LHCN-M2 (cell line): Measurements from ENCODE around the gene ELFN1. TPM values are rescaled to one million over a fixed set of nuclear protein-coding genes. Genes with fewer than 3 reads are reported as not detected.
A peak's percentile ranks its signal among the peaks of the same experiment; 100 is the strongest.
"Not testable (repeated sequence)": the region's sequence is repeated elsewhere in the genome, so short reads cannot be mapped to it uniquely, and the experiment has no call there.

Source experiments
- DNase-seq: peaks from one replicate; pipeline ENCODE4 v3.0.0-alpha.2; 2012; ENCODE audit warnings: low read depth
- total RNA-seq: library from RNA; depleted of rRNA; stranded (reverse); fragments of >200 nt; gene quantifications from 2 replicates; pipeline ENCODE4 v1.2.3, GENCODE V29; 2014

The ELFN1 gene
- total RNA-seq, 1 experiment from 2014 or later = not detected

DNA sequence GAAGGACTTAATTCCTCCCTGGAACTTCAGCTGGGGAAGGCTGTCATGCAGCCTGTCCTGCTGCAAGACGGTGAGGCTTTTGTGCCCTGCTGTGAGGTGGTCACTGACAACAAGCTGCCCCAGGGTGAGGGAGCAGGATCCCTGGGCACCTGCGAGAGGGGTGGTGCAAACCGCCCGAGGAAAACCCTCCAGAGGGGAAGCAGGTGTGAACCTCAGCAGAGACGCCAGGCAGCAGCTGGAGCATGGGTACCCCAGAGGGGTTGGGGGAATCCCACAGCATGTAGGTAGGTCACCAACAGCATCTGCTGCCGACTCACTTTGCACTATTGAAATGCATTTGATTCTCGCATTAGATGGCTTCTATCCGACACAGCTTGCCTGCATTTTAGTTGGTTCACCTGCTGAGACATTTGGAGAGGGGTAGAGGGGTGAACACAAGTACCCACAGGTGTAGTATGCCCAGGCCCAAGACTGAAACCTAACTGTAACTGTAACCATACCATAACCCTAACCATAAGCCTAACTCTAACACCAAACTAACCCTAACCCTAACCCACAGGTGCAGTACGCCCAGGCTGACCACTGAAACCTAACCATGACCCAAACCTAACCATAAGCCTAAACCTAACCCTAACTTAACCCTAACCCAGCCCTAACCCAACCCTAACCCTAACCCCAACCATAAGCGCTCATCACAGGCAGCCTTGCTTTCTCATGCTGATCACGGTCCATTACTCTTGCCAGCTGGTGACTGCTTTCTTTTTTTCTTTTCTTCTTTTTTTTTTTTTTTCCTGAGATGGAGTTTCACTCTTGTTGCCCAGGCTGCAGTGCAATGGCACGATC lies 85.9 kb downstream of the ELFN1 start:
- DNase-seq = no peak

DNA sequence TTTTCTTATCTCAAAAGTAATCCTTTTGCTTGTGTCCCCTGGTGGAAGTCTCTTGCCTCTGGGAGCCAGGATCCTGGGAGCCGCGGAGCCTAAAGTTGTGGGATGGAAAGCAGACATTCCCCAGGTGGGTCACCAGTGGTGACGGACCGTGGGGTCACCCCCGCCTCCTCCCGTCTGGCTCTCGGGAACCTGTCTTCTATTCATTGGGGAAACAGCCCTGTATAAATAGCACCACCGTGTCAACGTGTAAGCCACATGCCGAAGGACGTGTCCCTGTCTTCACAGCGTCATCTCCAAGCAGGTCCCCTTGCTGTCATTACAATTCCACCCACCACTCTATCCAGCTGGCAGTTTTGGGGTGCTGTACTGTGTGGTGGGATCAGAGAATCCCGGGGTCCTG lies 87.5 kb downstream of the ELFN1 start:
- DNase-seq = no peak

DNA sequence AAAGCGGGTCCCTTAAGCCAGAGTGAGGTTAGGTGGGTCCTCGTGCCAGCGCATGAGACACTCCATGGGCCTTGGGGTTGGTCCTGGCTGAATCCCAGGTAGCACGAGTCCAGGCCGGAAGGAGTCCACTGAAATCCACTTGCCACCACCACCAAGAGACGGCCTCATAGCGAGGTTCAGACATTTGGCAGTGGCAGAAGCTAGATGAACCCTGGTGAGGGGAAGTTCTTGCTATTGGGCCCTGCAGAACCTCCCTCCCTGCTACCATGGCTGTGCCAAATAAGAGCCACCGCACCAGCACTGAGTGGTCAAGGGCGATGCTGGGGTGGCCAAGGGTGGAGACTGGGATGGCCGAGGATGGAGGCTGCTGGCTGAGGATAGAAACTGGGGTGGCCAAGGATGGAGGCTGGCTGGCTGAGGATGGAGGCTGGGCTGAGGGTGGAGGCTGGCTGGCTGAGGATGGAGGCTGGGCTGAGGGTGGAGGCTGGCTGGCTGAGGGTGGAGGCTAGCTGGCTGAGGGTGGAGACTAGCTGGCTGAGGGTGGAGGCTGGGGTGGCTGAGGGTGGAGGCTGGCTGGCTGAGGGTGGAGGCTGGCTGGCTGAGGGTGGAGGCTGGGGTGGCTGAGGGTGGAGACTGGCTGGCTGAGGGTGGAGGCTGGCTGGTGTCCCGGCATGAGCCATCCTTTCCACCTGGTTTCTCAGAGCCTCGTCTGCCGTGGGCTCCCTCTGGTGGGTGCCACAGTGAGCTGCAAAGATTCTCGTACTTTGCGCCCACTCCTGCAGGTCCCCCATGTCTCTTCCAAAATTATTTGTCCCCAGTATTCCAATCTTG lies 88.2 kb downstream of the ELFN1 start:
- peak; percentile 19 for DNase-seq

DNA sequence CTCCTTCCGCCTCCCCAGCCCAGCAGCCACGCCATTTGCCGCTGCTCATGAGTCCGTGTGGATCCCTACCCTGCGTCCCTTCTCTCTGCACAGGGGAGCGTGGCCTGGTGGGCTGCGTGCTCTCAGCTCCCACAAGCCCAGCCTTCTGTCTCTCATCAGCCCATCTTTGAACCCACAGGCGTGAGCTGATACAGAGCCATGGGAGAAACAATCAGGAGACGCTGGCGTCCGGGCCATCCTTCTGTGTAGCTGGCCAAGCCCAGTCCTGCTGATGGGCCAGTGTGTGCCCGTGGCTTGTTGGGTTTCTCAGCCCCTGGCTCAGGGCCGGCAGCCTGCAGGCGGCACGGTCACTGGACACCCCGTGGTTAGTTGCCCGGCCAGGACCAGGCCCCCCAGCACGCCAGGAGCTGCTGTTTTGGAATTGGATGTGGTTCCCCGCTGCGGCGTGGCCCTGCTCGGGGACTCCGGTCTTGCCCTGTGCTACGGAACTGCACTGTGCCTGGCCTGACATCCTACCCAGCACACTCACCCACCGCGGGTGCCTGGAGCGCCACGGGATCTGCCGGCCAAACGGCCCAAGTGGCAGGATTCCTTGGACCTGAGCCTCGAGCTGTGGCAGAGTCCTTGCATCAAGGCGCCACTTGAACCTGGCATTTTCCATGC lies 88.9 kb downstream of the ELFN1 start:
- no peak for DNase-seq

DNA sequence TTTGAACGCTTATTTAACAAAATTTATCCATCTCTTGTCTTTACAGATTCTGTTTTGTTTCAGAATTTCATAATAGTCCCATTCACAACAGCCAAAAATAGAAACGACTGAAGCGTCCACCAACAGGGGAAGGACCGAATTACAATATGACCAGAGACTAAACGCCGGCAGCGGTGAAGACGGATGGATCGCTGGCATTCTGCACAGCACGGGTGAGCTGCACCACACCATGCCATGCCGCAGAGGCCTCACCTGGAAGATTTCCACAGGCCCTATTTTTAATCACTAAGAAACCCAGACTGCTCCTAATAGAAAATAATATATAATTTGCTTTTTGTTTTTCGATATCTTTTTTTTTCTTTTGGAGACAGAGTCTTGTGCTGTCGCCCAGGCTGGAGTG lies 91.0 kb downstream of the ELFN1 start:
- no peak for DNase-seq

DNA sequence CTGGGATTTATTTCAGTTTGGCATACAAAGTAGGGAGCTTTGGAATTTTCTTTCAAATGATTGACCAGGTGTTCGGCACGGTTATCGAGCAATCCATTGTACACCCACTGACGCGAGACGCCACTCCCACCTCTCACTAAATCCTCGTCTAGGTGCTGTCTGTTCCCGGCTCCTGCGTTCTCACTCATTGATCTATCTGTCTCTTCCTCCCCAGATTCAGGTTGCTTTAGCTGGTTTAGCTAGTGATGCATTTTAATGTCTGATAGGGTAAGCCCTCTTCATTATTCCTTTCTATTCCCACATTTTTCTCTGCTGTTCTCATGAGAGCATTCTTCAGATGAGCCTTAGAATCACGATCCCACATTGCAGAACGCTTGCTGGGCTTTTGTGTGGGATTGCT lies 91.7 kb downstream of the ELFN1 start:
- no peak for DNase-seq

DNA sequence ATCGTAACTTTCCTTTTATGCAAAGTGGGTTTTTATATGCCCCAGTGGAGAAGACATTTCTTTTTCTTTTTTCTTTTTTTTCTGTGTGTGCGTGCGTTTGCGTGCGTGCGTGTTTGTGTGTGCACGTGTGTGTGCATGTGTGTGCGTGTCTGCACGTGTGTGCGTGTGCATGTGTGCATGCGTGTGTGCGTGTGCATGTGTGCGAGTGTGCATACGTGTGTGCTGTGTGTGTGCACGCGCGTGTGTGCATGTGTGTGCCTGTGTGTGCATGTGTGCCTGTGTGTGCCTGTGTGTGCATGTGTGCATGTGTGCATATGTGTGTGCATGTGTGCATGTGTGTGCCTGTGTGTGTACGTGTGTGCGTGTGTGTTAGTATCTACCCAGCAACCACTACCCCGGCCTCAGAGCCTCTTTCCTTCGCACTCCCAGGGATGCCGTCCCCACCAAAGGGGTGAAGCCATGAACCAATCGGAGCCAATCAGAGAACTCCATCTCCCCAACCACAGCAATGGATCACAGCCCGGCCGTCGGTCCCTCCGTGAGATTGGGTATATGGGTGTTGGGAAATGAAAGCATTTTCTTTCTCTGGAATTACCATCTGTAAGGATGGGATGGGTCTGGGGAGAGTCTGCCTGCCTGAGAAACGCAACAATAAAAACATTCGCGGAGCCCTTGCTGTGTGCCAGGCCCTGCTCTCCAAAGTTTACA lies 92.3 kb downstream of the ELFN1 start:
- DNase-seq = no peak

DNA sequence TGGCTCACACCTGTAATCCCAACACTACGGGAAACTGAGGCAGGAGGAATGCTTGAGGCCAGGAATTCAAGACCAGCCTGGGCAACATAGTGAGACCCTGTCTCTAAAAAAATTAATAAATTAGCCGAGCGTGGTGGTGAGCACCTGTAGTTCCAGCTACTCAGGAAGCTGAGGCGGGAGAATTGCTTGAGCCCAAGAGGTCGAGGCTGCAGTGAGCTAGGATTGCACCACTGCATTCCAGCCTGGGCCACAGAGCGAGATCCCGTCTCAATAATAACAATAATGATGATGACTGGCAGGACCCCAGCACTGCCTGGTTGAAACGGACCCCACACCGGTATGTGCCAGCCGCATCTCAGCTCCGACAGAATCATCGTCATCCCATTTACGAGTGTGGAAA lies 93.0 kb downstream of the ELFN1 start:
- DNase-seq = no peak

DNA sequence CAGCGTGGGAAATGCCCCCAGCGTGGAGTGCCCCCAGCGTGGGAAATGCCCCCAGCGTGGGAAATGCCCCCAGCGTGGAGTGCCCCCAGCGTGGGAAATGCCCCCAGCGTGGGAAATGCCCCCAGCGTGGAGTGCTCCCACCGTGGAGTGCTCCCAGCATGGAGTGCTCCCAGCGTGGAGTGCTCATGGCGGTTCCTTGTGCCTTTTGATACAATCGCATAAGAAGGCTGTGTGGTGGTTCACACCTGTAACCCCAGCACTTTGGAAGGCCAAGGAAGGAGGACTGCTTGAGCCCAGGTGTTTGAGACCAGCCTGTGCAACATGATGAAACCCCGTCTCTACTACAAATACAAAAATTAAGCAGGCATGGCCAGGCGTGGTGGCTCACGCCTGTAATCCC lies 93.8 kb downstream of the ELFN1 start:
- DNase-seq = not testable (repeated sequence)

DNA sequence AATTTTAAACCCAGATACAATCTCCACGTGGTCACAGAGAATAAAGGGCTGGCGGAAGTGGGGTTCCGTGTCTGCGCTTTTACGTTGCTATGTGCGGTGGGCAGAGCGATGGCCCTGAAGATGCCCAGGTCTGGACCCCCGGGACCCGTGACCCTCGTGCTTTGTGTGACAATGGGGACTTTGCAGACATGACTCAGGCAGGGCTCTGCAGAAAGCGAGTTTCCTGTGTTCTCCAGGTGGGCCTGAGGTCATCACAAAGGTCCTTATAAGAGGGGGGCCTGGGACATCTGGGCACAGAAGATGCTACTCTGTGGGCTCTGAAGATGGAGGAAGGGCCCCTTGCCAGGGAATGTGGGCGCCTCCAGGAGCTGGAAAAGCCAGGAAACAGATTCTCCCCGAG lies 95.3 kb downstream of the ELFN1 start:
- no peak for DNase-seq

DNA sequence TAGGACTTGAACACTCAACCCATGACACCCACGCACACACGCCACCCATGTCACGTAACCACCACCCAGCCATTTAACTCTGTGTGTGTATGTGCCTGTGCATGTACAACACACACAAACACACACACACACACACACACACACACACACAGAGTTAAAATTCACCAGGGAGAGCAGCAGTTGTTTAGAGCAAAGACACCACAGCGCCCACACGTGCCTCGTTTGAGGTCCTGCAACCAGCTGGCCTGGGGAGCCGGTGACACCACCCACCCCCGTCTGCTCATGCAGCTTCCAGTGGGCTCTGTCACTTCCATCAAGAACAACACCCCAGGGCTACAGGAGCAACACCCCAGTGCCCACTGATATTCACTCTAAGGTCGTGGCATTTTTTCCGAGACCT lies 97.4 kb downstream of the ELFN1 start:
- DNase-seq = no peak

DNA sequence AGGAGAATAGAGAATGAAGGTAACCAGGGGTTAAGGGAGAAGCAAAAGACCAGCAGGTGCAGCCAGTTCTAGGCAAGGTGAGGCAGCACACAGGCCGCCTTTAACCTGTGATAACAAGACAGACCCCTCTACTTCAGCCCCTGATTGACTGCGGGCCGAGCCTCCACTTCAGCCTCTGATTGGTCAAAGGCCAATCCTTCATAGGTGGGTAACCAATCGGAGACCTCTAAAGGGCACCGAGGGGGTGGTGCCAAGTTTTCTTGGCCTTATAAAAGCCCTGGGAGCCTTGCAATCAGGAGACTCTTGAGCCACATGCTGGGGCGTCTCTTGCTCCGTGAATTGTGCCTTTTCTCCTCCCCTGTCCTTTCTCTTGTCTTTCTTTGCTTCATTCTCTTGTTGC lies 98.8 kb downstream of the ELFN1 start:
- no peak for DNase-seq

DNA sequence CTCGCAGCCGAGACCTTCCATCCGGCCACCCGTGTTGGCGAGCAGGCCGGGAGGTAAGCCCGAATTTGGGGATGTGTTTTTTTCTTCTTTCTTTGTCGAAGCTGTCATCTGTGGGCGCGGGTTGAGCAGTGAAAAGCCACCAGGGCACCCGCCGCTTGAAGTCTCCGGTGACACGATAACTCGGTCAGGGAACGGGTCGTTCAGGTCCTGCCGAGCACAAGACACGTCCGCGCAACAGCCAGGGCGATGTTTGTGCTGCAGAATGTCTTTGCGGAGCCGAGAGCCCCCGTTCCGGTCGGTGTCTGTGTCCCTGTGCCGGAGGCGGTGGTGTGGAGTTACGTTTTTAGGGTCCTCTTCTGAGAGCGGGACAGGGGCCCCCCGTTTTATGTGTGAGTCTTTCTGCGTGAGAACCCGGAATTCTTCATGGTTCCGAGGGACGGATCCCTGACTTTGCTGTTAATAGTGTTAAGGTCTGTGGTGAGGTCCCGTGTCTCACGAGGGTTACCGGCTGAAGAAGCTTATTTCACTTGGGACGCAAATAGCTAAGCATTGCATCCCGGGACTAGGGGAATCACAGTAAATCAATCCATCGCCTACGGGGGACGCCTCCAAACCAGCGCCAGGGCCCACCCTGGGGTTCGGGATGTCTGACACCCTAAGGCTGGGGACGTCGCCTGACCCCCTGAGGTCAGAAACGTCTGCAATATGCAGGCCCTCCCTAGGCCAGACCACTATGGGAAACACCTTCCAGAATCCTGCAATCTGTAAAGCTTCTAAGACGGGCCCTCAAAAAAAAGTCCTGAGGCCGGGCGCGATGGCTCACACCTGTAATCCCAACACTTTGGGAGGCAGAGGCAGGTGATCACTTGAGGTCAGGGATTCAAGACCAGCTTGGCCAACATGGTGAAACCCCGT lies 99.5 kb downstream of the ELFN1 start:
- no peak for DNase-seq

DNA sequence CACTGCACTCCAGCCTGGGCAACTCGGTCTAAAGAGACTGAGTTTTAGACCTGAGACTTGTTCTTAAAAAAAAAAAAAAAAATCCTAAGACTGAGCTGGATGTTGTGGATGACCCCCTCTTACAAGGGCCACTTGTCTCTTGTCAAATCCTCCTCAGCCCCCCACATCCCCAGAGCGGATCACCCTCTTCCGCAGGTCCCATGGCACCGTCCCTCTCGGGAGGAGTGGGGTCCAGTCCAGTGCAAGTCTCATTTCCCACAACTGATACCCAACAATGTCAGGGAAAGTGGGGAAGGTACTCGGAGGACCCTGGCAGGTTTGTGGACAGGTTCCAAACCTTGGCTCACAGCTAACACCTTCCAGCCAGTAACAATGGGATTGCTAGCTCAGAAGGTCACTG lies 100.3 kb downstream of the ELFN1 start:
- DNase-seq = no peak

DNA sequence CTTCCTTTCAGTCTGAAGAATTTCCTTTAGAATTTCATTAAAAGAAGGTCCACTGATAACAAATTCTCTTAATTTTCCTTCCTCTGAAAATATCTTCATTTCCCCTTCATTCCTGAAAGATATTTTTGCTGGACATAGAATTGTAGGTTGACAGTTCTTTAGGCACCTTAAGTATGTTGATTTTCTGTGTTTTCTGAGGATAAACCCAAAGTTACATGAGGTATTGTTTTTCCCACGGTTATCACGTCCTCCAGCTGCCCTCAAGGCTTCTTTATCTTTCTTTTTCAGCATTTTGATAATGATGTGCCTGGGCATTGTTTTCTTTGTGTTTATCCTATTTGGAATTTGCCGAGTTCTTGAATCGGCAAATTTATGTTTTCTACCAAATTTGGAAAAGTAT lies 105.3 kb downstream of the ELFN1 start:
- no peak for DNase-seq

DNA sequence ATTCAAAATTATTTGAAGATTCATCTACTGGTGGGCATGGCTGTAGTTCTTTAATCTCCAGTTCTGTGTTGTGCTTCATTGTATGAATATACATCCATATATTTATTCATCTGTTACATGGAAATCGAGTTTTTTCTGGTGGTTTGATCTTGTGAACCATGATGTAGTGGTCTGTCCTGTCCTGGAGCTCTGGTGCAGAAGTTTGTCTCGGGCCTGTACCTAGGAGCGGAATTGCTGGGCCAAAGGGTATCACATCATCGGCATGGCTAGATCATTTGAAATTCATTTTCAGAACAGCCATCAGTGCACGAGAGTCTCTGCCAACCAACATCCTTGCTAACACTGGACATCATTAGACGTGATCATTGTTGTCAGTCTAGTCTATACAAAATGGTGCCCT lies 107.0 kb downstream of the ELFN1 start:
- no peak for DNase-seq

DNA sequence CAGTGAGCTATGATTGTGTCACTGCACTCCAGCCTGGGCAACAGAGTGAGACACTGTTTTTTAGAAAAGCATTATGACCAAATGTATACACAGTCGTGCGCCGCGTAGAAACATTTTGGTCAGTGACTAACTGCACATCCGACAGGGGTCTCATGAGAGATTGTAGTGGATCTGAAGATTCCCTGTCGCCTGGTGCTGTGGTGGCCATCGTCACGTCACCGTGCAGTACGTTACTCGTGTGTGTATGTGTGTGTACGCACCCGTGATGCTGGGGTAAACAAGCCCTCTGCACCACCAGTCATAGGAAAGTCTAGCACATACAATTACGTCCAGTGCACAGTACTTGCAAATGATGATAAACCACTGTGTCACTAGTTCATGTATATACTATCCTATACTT lies 109.4 kb downstream of the ELFN1 start:
- no peak for DNase-seq

DNA sequence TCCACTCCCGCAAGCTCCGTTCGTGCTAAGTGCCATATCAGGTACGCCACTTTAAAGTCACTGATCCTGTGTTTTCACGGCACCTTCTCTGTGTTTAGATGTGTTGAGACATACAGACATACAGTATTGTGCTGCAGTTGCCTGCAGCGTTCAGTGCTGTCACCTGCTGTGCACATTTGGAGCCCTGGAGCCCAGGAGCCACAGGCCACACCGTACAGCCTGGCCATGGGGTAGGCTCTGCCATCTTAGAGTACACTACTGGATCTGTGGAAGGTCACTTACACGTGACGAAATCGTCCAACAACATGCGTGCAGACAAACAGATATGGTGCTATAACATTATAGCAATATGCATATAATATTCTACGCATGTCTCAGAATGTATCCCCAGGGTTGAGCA lies 111.3 kb downstream of the ELFN1 start:
- DNase-seq = no peak

DNA sequence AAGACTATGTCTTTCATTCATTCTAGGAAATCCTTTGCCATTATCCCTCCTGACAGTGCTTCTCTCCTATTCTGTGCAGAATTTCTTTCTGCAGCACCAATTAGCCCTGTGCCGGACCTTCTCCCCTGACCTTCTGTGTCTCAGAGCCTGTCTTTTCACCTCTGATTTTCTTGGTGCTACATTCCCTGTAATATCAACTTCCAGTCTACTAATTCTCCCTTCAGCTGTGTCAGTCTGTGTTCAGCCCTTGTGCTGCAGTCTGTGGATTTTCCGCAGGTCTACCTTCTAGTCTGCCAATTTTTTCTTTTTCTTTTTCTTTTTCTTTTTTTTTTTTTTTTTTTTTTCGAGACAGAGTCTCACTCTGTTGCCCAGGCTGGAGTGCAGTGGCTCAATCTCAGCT lies 115.8 kb downstream of the ELFN1 start:
- no peak for DNase-seq

DNA sequence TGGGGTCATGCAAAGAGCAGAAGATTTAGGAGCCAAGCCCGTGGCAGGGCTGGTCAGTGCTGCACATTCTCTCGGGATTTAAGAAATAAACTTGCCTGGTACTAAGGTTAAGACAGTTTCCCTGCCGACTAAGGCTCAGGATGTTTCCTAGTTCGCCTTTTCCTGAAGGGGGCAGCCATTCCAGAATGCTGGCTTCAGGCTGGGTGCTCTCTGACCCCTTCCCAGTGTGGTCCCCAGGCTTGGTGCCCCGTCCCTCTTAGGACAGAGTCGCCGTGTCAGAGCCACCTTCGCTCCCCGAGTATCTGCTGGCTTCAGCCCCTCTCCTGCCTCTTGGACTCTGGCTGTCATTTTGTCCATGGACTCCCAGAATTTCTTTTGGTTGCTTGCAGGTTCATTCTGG lies 117.2 kb downstream of the ELFN1 start:
- DNase-seq = no peak
